A673 (cell line): ENCODE data around the gene PRKG1. TPM values are rescaled to one million over a fixed set of nuclear protein-coding genes. Genes with fewer than 3 reads are reported as not detected.

Experiments used
- BruUV-seq: library from RNA; stranded (reverse); fragments of 400-500 nt; replicated peaks from 2 replicates; lab custom pipeline; 2021; lab: Mats Ljungman, UMichigan
- CTCF ChIA-PET: fragments of 300-600 bp; sonication (Branson Sonifier 250); formaldehyde crosslinking; loops from one replicate; lab custom pipeline; 2022; ENCODE audit warnings: antibody characterized with exemption; lab: Charles Lee
- POLR2A ChIA-PET: fragments of 300-600 bp; sonication (Branson Sonifier 250); formaldehyde crosslinking; loops from one replicate; lab custom pipeline; 2022; ENCODE audit warnings: antibody characterized with exemption; ENCODE audit not compliant: low non-redundant PET; lab: Charles Lee
- DNase-seq: peaks from one replicate; pipeline ENCODE4 v3.0.0-alpha.2; 2015; ENCODE audit warnings: low spot score
- H3K27ac ChIP-seq: fragments of 200-600 bp; sonication (generic); 2 replicates; pipeline ENCODE4 v1.5.1; 2016; ENCODE audit warnings: mixed run types, low read depth, mild to moderate bottlenecking, mixed read lengths, antibody characterized with exemption, low read length; ENCODE audit not compliant: poor library complexity, severe bottlenecking
- H3K27me3 ChIP-seq: fragments of 200-600 bp; sonication (generic); replicated peaks from 2 replicates; pipeline ENCODE4 v1.6.1; 2017; ENCODE audit warnings: mixed run types, low read depth, mild to moderate bottlenecking, mixed read lengths, antibody characterized with exemption, low read length; ENCODE audit not compliant: insufficient read depth, poor library complexity
- H3K36me3 ChIP-seq: fragments of 200-600 bp; sonication (generic); 2 replicates; pipeline ENCODE4 v1.6.1; 2016; ENCODE audit warnings: mixed run types, mild to moderate bottlenecking, mixed read lengths, antibody characterized with exemption, low read length; ENCODE audit not compliant: insufficient read depth, poor library complexity, severe bottlenecking
- H3K4me1 ChIP-seq: fragments of 200-600 bp; sonication (generic); 2 replicates; pipeline ENCODE4 v1.6.1; 2017; ENCODE audit warnings: mixed run types, mild to moderate bottlenecking, mixed read lengths, antibody characterized with exemption, low read length; ENCODE audit not compliant: insufficient read depth, poor library complexity, severe bottlenecking
- H3K4me3 ChIP-seq: fragments of 200-600 bp; sonication (generic); 2 replicates; pipeline ENCODE4 v1.5.1; 2016; ENCODE audit warnings: low read depth, mixed run types, mild to moderate bottlenecking, mixed read lengths, low read length; ENCODE audit not compliant: poor library complexity, severe bottlenecking
- H3K9me3 ChIP-seq: fragments of 200-600 bp; sonication (generic); 2 replicates; pipeline ENCODE4 v1.6.1; 2016; ENCODE audit warnings: mixed run types, low read depth, mild to moderate bottlenecking, mixed read lengths, antibody characterized with exemption, low read length; ENCODE audit not compliant: poor library complexity, severe bottlenecking
- EZH2 ChIP-seq: fragments of 200-600 bp; sonication (generic); IDR thresholded peaks from 2 replicates; pipeline ENCODE4 v1.6.1; 2017; ENCODE audit warnings: borderline replicate concordance, low read depth, mild to moderate bottlenecking, mixed read lengths, antibody characterized with exemption, low read length; ENCODE audit not compliant: poor library complexity, severe bottlenecking
- intact Hi-C: fragments of 100-400 bp; cut with micrococcal nuclease; formaldehyde crosslinking; loops from one replicate; pipeline ENCODE4 v1.10.0; 2022; ENCODE audit not compliant: unreplicated experiment
- total RNA-seq: library from RNA; stranded (reverse); gene quantifications from 2 replicates; pipeline ENCODE4 v1.2.3, GENCODE V29; 2021
- TF ChIP-seq, protein P1 (sequence below): fragments of 300-800, 200-600 bp; sonication (generic); conservative IDR thresholded peaks from 2 replicates; pipeline ENCODE4 v1.5.1; 2017; ENCODE audit warnings: low read depth, mild to moderate bottlenecking, antibody characterized with exemption, low read length, moderate library complexity, mixed read lengths

PRKG1 gene
- total RNA-seq, 1 experiment from 2014 or later: 0.58 TPM

DNA sequence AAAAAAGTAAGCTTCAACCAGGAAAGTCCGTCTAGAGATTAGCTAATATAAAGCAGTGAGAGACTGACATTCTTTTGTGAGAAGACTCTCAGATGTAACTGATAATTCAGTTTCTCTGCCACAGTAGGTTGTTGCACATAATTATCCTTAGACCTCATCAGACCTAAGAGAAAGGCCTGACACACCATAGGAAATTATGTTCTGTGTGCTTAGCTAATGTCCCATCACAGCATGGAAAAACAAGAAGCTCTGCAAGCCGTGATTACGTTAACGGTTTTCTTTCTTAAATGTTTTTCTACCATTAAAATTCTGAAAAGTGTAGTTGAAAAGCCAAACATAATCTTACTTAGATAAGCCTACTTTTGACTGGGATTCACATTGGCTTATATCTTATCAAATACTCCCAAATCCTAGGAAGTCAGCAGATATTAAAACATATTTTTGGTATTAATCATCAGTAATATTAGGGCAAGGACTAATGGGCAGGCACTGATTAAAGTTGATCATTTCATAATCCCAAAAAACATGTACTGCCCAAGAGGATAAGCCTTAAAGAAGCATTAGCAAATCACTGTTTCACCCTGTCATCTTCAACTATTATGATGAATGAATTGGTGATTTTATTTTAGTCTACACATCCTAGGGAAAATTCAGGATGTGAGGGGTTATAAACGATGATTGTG, 619.9 kb downstream of the PRKG1 start:
- Histone ChIP-seq H3K9me3 (no peaks in the 10 kb centered on the region), H3K4me1 (peaks cover 2% of the 10 kb centered on the region), H3K27me3 (no peaks in the 10 kb centered on the region), H3K4me3 (no peak overlapping the region), H3K36me3 (peaks cover 9% of the 10 kb centered on the region), H3K27ac (no peak overlapping the region)
- intact Hi-C loops: no loop called here
- TF ChIP-seq EZH2: no peak
- TF ChIP-seq, protein P1, sequence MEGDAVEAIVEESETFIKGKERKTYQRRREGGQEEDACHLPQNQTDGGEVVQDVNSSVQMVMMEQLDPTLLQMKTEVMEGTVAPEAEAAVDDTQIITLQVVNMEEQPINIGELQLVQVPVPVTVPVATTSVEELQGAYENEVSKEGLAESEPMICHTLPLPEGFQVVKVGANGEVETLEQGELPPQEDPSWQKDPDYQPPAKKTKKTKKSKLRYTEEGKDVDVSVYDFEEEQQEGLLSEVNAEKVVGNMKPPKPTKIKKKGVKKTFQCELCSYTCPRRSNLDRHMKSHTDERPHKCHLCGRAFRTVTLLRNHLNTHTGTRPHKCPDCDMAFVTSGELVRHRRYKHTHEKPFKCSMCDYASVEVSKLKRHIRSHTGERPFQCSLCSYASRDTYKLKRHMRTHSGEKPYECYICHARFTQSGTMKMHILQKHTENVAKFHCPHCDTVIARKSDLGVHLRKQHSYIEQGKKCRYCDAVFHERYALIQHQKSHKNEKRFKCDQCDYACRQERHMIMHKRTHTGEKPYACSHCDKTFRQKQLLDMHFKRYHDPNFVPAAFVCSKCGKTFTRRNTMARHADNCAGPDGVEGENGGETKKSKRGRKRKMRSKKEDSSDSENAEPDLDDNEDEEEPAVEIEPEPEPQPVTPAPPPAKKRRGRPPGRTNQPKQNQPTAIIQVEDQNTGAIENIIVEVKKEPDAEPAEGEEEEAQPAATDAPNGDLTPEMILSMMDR: no peak
- DNase-seq: no peak
- POLR2A ChIA-PET: no interaction called here
- BruUV-seq: no TSS peak
- CTCF ChIA-PET: no interaction called here

DNA sequence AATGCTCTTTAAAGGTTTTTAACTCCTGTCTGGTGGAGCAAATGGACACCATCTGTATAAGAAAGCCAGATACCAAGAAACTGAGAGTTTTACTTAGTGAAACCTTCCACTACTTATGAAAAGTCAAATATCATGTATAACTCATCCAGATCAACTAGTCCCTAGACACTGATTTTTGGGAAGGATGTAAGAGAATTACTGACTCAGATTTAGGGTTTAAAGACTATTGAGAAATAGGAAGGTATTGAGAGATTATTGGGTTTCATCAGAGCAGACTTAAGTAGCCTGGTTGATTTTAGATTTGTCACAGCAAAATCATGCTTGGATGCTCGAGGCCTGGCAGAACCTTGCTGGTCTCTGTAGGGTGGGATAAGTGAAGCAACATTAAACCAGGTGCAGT, 622.0 kb downstream of the PRKG1 start:
- intact Hi-C loops: no loop called here
- Histone ChIP-seq H3K36me3 (peaks cover 9% of the 10 kb centered on the region), H3K27me3 (no peaks in the 10 kb centered on the region), H3K4me3 (no peak overlapping the region), H3K4me1 (peaks cover 2% of the 10 kb centered on the region), H3K27ac (no peak overlapping the region), H3K9me3 (no peaks in the 10 kb centered on the region)
- DNase-seq: no peak
- CTCF ChIA-PET: no interaction called here
- TF ChIP-seq EZH2: no peak
- TF ChIP-seq, protein P1: no peak
- POLR2A ChIA-PET: no interaction called here
- BruUV-seq: no TSS peak

GRCh38 chr10:51698473-51699063, 624.3 kb downstream of the PRKG1 start:
- ChIA-PET CTCF (no interaction called here), POLR2A (interaction anchor here (0.6 kb wide), 1 partner anchor 19 kb away, joined by 8 read pairs; no protein-coding TSS in a partner anchor)
- TF ChIP-seq, protein P1: no peak
- no peak for TF ChIP-seq EZH2
- no TSS peak for BruUV-seq
- peak overlapping the region; percentile 98 for H3K27ac ChIP-seq
- H3K27me3 ChIP-seq: no peaks in the 10 kb centered on the region
- DNase-seq: no peak
- H3K36me3 ChIP-seq: peaks cover 9% of the 10 kb centered on the region
- no peaks in the 10 kb centered on the region for H3K9me3 ChIP-seq
- peak overlapping the region; percentile 69 for H3K4me3 ChIP-seq
- H3K4me1 ChIP-seq: peaks cover 2% of the 10 kb centered on the region
- intact Hi-C loops: no loop called here
